ENCODE data around the gene MICU2.

Gene MICU2, protein sequence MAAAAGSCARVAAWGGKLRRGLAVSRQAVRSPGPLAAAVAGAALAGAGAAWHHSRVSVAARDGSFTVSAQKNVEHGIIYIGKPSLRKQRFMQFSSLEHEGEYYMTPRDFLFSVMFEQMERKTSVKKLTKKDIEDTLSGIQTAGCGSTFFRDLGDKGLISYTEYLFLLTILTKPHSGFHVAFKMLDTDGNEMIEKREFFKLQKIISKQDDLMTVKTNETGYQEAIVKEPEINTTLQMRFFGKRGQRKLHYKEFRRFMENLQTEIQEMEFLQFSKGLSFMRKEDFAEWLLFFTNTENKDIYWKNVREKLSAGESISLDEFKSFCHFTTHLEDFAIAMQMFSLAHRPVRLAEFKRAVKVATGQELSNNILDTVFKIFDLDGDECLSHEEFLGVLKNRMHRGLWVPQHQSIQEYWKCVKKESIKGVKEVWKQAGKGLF

DNA sequence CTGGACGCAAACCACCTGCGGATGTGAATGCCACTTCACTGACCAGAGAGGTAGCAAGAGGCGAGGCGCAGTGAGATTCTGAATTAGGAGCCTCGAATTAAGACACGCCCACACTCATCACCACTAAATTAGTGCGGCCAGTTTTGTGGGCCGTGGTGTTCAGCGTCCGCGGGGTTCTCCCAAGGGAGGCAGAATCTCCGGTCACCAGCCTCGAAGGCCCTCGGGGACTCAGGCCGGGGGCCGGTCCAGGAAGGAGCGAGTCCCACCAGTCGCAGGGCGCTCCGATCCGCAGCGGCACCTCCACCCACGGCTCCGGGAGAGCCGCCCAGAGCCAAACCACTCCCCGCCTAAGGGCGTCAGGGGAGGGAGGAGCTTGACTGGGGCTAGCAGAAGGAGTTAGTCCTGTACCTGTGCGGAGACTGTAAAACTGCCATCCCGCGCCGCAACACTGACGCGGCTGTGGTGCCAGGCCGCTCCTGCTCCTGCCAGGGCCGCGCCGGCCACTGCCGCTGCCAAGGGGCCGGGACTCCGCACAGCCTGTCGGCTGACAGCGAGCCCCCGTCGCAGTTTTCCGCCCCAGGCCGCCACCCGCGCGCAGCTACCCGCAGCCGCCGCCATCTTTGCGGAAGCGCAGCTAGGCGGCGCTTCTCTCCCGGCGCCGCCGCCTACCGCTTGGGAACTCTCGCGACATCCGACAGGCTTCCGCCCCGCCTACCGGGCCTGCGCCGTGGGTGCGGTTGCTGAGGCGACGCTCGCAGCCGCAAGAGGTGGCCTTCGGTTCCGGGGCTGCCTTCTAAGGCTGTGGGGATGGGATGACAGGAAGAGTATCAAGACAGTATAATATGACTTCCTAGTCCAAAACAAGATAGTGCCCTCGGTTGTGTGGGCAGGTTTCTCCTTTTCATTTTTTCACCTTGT lies at the start of gene MICU2:
Gene MICU2, minus strand, starts transcription at position 640 of the 918 bp plus-strand sequence. Its CDS starts 22 bp downstream, at position 618.
- DNase-seq = peak; percentile 57

DNA sequence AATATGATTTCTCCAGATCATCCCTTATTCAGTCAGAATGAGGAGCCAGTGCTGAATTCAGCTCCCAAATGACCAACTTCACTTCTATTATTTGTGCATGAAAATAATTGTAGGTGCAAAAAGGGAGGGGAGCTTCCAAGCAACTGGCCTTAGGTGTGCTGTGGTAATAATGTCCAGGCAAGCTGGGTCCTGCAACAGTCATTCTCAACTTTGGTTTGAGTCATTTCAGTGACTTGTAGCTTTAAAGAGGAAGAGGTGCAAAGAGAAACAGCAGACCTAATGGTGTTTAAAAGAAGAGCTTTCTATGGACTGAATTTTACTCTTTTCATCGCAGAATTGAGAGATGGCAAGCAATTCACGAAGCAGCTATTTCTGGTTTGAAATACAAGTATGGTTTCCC lies 37.7 kb upstream of the MICU2 start:
- no peak for DNase-seq

DNA sequence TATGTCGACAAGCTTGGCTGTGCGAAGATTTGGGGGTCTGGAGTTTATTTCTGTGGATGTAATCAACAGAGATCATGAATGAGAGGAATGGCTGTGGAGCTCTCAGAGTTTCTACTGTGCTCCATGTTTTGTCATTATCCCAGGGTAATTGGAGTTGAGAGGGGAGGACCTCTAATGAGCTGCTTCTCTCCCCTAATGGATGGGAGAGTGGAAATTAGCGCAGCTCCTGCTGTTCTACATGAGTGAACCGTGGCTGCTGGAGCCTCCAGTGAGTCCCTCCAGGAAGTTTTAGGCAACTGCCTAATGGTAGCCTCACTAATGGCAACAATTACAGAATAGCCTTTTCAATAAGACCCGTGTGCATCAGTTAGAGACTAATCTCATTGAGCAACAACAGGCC lies 35.6 kb upstream of the MICU2 start:
- DNase-seq = peak; percentile 80

DNA sequence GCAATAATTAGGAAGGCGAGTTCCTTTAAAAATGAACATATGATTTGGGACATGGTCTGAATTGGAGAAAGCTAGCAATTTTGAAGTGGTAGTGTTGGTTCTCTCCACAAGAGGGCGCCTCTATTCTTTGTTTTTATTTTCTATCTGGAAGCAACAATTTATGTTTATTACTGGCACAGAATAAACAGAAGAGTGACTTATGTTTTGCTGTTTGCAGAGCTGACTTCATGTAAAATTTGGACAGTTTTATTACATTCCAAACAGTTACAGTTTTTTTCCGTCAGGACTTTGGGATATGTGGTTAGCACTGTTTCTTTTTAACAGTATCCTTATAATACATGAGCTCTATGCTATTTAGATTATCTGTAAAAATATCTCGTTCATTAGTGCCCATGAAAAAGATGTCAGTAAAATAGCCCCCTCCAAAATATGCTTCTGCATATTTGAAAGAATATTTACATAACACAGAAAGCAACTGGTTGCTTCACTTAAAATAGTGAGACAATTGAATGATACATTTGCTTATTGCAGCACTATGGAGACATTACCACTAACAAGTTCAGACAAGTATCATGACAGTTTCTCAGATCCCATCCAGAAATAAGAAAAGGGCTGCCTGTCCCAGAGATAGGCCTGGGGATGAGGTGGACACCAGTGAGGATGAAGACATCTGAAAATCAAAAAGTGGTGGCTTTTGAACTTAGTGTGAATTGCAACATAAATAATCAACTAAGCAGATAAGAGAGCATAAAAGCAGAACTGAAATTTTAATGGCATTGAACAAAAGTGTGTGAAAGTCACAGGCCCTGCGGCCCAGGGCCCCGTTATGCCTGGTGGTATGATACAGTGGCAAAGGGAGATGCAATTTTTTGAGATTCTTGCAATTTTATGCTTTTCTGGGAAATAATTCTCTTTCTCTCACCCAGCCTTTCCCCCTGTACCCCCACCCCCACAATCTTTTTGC lies 34.6 kb upstream of the MICU2 start:
- DNase-seq = peak; percentile 56

DNA sequence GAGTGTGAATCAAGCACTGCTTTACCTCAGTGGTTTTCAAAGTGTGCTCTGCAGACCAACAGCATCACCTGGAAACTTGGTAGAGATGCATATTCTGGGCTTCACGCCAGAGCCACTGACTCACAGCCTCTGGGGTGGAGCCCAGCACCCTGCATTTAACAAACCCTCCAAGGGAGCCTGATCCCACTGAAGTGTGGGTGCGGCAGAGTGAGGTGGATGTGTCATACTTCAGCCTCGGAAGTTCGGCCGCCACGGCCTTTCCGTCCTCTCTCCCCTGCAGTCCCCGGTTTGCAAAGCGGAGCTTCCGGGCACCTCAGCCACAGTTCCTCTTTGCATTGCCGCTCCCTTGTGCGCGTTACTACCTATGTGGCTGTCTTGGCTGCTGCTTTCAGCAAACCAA lies 33.3 kb upstream of the MICU2 start:
- DNase-seq = peak; percentile 88

DNA sequence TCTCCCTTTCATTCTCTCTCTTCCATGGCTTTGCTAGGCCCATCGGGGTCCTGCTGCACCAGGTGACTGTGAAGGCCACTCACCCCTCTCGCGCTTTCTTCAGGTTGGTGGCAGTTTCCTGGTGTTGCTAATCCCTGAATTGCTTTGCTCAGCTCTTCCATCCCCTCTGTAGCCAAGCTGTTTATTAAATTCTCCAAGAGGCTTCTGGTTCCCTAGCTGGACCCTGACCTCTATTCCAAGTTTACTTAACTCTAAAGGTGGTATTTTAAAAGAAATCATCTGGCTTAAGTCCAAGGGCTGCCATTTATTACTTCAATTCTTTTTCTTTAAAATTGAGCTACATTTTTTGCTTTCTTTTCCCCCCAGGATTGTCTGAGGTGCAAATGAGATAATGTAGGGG lies 32.7 kb upstream of the MICU2 start:
- DNase-seq = peak; percentile 59

DNA sequence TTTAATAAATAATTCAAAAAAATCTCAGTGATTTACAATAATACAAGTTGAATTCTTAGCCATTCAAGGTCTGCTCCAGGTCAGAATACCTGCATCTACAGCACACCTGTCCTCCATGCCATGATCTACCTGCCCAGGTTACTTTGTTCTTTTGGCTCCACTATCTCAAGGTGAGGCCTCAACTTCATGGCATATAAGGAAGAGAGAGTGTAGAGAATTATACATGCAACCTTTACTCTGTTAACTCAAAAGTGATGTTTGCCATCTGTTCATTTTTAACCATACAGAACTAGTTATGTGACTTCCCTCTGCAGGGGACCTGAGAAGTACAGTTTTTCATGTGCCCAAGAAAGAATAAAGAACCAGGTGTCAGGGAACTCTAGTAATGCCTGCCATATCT lies 28.2 kb upstream of the MICU2 start:
- DNase-seq = no peak

- DNase-seq = peak; percentile 58
Observed at GRCh38 chr13:21625366-21625765, 21.4 kb upstream of the MICU2 start.

DNA sequence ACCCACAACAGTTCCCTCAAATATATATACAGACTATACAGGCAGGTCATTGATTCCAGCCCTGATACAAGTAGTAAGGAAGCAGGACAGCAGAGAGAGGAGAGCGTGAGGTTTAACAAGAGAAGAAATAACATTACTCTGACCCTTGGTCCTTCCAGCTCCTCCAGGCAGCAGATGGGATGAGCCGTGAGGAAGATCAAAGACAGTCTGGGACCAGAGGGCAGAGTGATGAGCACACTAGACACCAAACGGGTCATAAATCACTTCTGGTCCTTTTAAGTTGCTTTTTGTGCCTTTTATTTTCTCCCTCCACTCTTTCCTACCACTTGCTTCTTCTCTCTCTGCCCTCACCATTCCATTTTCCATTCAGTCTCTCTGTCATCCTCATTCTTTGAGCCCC lies 16.9 kb upstream of the MICU2 start:
- no peak for DNase-seq

- no peak for DNase-seq
Observed at GRCh38 chr13:21619633-21620220, 15.8 kb upstream of the MICU2 start.

DNA sequence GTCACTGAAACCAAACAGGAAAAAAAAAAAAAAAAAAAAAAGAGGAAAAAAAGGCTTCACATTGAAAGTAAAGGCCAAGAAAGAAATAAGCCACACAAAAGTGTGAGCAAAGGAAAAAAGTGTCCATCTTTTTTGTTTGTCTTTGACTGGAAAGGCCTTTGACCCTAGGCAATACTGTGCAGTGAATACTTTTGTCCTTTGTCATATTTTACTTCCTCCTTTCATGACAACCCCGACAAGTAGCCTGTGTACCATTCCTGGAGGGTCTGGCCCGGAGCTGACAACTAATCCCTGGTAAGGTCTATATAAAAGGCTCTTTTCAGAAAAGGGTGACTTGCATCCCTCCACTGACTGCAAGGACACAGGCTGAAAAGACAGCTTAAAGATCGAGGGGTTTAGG lies 12.9 kb upstream of the MICU2 start:
- DNase-seq = no peak

GRCh38 chr13:21616205-21616866 lies 12.4 kb upstream of the MICU2 start:
- no peak for DNase-seq

DNA sequence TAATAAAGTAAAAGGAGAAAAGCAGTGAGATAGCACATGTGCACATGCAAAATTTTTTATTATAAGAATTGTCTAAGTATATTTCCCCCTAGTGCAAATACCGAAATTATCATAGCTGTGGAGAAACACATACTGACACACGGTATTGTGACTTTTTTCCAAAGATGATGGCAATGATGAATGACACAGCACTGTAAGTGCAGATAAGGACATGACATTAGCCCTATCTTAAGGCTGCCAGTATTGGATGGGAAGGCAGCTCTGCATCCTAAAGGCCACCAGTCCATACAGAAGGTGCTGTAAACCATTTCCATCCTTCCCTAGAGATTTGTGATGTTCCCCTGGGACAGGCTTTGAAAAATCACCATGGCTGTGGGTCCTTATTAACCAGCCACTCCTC lies 11.5 kb upstream of the MICU2 start:
- no peak for DNase-seq

DNA sequence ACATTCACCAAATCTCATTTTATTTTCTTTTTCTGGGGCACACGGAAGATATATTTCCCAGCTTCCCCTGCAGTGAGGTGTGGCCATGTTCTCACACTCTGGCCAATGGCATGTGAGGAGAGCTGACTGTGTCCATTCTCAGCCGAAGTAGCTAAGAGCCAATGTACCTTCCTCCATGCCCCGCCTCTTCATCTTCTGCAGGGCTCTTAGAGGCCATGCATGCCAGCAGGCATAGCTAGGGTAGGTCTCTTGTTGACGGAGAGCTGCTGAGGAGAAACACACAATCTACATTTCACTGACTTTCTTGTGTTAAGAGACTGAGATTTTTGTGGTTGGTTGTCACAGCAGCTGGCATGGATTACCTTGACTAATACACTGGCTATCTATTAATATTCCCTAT lies 9.8 kb upstream of the MICU2 start:
- DNase-seq = no peak

DNA sequence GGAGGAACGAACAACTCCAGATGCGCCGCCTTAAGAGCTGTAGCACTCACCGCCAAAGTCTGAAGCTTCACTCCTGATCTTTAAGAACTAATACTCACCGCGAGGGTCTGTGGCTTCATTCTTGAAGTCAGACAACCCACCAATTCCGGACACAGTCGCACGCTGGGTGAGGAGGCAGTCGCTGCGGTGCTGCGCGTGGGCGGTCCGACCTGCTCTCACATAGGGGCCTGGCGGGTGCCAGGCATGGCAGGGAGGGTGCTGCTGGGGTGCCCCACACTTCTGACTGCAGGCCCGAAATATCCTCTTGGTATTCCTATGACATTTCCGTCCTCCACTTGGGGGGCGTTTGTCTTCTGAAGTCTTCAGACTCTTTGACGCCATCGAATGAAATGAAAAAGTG lies 7.4 kb upstream of the MICU2 start:
- DNase-seq = no peak

- DNase-seq = no peak
Observed at GRCh38 chr13:21610687-21611086, 6.7 kb upstream of the MICU2 start.

DNA sequence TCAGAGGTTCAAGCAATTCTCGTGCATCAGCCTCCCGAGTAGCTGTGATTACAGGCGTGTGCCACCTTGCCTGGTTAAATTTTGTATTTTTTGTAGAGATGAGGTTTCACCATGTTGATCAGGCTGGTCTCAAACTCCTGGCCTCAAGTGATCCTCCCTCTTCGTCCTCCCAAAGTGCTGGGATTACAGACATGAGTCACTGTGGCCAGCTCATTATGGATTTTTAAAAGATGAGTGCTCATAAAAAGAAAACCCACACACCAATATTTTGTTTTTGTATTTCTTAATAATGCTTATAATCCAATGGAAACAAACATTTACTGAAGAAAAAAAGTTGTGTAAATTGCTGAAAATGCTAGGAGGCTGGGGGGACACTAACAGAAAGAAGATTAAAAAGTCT lies 5.0 kb upstream of the MICU2 start:
- DNase-seq = no peak

- DNase-seq = no peak
Observed at GRCh38 chr13:21606796-21607195, 2.8 kb upstream of the MICU2 start.

GRCh38 chr13:21606251-21606650 lies 2.3 kb upstream of the MICU2 start:
- DNase-seq = no peak

DNA sequence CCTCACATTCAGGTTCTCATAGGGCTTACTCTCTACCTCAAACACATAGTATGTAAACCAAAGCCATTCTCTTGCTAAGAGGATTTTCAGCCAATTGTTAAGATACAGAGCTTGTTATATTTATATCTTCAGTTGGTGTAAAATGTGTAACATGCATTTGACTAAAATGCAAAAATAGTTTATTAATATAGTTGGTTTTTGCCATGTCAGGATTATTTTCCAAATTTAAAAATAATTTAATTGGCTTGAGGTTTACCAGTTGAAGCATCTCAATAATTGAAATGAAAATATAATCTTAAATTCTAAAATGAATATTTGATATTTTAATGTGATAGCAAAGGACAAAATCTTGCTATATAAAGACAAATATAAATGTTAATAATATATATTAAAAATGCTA lies 7.2 kb downstream of the MICU2 start:
- no peak for DNase-seq

- no peak for DNase-seq
Observed at GRCh38 chr13:21595546-21595822, 8.5 kb downstream of the MICU2 start.

All from DMS79 treated with DMSO at 0.1 percent for 48 hours (cell line).